ENCODE data around the gene ZNF330.
A peak's percentile ranks its signal among the peaks of the same experiment; 100 is the strongest.
"Not testable (repeated sequence)": the region's sequence is repeated elsewhere in the genome, so short reads cannot be mapped to it uniquely, and the experiment has no call there.

ZNF330 gene

DNA sequence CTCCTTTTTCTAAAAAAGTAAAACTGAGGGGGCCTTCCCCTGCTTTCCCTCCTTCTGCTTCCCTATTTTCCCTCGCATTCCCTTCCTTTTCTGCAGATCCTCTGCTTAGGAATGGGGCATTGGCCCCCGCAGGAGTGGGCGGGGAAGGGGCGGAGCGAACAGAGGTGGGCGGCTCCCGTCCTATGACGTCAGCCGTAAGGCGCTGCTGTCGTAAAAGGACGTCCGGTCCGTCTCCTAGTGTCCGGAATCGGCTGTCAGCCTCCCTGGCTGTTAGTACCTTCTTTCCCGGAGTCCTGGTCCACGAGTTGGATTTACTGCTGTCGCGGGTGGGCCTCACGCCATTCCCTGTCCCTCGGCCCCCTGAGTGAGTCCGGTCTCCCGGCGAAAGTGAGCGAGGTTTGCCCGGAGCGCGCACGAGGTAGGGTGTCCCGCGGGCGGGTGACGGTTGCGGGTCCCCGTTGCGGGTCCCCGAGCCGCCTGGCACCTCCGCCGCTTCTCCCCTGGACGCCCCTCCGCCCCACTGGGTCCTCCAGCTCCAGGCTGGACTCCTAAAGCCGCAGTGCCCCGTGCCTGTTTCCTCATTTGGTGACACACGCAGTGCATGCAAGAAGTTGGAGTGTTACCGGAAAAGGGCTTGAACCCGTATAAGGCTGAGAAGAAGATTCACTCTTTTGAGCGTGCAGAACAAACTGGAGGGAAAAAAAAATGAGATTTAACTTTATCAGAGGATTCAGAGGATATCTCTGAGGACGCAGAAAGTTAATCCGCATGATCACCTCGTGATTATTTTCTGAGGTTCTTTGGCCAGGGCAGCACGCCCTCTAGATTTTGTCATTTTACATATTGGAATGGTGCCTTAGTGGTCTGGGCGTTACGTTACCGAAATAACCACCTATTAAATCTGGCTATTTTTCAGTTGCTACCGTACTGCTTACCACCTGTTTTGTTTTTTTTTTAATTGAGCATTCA lies at the start of gene ZNF330:
ZNF330 (plus strand) TSS at position 205 of the 969 bp plus-strand sequence. CDS start 1,477 bp downstream, outside the sequence.
- DNase-seq, result peak; percentile 32

DNA sequence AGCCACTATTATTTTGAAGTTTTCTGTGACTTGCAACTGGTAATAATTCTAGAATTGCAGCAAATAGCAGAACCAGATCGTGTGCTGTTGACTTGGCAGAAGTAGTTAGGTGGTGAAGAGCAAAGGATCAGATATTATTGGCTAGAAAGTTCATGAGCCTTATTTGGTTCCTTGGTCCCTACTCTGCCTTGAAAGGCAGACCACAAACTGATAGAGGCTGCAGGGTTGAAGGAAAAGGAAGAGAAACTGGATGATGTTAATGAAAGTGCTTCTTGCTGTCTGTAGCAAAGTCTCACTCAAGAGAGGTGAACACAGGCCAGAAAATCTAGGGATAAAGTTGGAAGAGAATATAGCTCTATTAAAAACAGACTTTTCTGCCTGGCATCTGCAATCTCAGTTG lies 46.2 kb upstream of the ZNF330 start:
- no peak for DNase-seq

DNA sequence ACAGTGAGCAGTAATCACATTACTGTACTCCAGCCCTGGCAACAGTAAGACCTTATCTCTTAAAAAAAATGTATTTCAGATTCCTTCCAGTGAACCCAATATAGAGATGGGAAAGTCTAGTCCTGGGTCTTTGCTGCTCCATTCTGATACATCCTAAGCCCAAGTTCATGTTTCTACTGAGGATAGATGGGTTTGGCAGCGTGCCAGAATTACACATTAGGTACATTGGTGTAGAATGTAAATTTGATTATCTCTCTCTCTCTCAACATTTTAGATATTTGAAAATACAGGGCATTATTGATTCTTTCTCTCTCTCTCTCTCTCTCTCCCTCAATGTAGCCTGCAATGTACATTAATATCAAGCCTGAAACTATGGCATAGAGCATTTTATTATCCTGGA lies 43.5 kb upstream of the ZNF330 start:
- DNase-seq, result no peak

DNA sequence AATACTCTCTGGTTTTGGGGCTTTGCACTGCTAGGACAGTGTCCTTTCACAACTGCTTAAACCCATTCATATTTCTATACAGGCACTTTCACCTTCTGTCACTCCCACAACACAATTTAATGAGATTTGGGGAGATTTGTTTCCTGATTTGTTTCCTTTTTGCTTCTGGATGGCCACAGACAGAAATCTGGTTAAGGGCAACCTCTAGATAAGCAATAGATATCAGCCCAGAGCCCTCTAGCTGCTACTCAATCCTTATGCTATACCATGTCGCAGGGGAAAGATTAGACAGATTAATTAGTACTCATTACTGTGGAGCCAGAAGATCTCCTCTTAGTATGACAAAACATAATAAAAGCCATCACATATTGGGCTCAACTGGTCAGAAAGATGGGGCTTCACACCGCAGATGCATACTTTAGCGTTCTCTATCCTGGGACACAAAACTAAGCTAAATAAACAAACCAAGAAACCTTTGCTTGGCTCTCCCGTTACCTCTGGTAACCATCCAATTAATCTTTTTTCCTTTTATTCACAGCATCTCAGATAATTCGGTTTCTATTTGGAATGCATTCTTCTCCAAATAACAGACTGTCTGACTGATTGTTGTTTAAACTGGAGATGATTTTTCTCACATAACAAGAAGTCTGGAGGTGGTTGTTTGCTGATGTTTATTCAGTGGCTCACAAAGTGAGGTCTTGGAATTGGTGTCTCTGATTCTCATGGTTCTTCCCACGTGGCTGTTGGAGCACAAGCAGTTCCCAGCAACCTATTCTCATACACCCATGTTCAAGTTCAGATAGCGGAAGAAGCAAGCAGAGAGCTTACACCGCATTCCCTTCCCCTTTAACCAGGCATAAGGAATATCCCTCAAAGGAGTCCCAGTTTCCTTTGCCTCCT lies 41.0 kb upstream of the ZNF330 start:
- no peak for DNase-seq

DNA sequence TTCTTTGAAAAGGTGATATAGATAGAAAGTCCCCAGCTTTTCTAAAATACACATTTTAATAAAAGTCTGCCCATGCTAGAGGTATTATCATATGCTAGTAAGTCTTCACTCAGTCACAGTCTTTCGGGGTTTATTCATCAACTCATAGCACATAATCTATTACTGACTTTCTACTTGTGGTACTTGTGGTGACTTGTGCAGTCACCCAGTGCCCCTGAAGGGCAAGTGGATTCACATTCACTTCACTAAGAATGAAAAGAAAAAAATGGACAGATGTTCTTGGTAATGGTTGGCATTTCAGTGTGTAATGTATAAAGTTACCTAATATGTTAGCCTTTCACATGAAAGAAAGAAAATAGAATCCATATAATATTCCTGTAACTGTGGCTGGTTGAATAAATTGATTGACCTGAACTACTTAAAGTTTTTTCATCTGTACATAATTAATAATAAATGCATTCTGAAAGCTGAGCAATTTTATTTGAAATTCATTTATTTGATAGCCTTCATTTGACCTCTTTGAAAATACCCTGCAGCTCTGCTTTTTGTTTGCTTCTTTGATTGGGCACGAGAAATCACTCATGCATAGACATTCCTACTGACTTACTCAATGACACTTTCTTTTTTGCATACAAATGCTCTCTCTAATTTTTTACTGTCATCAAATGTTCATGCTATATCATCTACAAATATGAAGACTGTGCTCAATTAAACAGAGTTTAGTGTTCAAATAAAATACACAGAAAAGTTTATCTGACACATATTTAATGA lies 39.5 kb upstream of the ZNF330 start:
- DNase-seq, result no peak

DNA sequence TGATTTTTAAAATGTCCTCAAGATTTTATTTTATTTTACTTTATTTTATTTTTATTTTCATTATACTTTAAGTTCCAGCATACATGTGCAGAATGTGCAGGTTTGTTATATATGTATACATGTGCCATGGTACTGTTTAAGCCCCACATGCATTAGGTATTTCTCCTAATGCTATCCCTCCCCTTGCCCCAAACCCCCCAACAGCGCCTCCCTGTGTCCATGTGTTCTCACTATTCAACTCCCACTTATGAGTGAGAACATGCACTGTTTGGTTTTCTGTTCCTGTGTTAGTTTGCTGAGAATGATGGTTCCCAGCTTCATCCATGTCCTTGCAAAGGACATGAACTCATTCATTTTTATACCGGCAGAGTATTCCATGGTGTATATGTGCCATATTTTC lies 37.2 kb upstream of the ZNF330 start:
- DNase-seq, result not testable (repeated sequence)

DNA sequence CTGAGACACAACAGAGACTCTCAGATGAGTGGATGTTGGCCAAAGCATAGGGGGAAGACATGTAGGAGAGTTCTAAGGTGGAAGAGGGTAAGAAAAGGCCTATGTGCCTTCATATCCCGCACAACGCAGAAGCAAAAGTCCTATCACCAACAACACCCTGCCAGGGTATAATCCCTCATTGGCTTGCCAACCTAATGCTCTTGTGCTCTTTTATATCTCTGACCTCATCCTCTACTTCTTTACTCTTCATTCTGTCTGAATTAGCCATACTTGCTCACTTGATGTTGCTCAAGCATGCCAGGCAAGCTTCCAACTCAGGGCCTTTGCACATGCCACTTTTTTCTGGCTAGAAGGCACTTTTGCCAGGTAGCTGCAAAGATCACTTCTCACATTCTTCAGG lies 28.1 kb upstream of the ZNF330 start:
- DNase-seq, result no peak

DNA sequence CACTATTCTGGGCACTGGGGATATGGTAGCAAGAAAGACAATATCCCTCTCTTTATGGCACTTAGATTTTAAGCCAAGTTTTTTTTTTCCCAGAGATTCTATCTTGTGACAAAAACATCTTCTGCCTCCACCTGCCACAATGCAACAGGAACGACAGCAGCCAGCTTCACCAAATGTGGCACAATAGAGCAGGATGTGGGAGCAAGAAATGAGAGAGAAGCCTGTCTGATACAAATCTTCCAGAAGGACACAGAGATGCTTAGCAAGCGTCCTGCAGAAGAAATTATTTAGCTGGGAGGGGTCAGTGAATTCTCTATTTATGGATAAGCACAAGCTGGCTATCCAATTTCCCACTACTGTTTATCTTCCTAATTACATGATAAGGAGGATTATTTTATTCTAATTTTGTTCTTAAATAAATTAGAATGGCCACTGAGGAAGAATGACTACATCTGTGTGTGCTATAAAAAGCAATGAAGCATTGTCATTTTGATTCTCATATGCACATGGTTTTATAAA lies 27.1 kb upstream of the ZNF330 start:
- DNase-seq, result no peak

DNA sequence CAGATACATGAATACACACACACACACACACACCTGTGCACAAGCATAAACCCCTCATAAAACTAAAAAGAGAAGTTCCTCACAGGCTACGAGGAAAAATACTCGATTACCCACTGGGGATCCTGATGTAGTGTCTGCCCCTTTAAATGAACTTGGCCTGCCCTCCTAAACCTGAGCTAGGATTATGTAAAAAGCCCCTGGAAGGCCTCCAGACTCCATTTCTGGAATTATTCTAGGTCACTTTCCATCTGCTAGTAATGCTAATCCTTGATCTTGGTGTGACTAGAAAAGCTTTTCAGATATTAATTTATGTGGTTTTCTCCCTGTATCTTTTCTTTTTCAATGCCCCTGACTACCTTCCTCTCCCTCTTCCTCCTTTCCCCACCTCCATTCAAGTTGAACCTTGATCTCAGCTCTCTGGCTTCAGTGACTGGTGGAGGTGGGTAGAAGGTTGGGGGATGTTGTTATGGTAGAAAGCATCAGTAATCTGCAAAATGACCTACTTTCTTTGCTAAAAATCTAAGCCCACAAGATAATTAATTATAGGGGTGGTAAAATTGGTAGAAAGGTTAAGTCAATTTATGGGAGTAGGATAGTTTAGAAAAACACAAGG lies 25.5 kb upstream of the ZNF330 start:
- no peak for DNase-seq

DNA sequence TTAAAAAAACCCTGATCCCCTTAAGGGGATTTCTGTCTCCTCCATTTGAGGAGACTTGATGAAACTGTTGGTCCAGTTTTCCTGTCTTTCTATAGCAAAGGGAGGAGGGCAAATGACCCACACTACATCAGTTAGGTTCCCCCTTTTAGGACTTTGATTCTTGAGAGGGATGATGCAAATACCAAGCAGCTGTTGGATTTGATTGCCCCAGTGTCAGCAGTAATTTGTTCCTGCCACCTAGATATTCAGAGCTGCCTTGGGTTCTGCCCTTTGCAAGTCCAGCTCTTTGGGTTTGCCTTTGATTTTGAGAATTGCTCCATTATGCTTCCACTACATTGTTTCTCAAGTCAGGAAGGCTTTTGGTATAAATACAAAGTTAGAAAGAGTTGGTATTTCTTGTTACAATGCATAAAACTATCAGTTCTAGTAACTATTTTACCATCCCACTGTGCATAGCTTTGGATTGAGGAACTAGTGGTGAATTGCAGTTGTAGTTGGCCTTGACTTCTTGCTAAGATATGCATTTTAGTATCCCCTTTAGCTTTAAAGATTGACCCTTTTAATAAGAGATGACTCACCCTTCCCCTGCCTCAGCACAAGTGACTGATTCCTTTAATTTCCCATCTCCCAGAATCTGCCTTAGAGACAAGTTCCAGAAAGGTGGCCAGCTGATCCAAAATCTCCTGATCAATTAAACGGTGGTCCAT lies 24.3 kb upstream of the ZNF330 start:
- no peak for DNase-seq

DNA sequence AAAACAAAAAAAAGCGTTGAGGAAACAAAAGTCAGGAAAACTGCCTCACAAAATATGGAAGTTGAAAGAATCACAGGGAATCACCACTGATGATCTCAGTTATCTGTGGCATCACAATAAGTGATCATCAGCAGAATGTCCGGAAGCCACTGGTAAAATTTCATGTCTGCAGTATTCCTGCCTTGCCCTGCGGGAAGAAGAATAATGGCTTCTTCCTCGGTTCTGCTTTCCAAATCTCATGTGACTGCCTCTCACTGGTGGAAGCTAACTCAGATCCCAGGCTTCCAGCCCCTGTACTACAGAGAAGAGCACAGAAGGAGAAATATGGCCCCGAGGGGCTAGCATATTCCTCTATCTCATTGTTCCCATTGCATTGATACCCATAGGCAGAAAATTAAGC lies 12.7 kb upstream of the ZNF330 start:
- DNase-seq, result no peak

DNA sequence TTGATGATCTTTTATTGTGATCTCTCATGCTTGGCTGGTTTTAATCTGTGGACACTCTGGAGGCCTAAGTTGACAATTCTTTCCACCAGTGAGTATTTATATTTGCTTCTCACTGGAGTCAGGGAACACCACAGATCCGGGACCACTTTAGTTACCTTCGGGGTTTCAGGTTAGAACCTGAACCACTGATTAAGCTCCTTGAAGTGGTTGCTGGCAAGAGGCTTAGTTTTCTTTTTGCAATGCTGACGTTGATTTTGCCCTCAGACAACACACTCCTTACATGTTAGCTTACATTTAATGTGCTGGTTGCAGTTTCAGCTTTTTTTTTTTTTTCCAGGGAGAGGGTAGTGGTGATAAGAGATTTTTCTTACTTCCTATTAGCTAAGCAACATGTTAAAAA lies 10.5 kb upstream of the ZNF330 start:
- no peak for DNase-seq

DNA sequence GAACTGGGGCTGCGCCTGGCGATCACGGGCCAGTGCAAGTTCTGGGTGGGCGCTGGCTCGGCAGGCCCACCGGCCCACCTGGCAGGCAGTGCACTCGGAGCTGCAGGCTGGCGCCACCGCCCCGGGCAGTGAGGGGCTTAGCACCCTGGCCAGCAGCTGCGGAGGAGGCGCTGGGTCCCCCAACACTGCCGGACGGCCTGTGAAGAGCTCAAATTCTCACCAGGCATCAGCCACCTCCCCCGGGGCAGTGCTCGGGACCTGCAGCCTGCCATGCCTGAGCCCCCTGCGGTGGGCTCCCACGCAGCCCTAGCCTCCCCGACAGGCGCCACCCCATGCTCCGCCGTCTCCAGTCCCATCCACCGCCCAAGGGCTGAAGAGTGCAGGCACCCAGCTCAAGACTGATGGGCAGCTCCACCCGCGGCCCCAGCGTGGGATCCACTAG lies 7.1 kb upstream of the ZNF330 start:
- DNase-seq, result no peak

DNA sequence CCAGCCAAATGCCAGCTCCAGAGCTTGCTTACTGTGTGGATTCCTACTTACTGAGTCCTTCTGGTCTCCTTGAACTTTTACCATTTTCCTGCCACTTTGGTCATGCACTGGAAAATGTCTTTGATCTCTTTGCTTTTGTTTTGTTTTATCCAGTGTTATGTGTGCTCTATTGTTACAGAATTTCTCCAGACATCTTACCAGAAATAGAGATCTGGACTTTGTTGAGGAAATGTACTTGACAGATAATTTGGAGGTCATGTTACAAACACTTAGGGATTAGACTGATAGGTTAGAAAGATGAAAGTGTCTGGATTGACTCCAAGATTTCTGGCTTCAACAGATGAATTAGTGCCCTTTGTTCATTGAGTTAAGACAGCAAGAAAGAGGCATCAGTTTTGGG lies 5.7 kb upstream of the ZNF330 start:
- DNase-seq, result no peak

DNA sequence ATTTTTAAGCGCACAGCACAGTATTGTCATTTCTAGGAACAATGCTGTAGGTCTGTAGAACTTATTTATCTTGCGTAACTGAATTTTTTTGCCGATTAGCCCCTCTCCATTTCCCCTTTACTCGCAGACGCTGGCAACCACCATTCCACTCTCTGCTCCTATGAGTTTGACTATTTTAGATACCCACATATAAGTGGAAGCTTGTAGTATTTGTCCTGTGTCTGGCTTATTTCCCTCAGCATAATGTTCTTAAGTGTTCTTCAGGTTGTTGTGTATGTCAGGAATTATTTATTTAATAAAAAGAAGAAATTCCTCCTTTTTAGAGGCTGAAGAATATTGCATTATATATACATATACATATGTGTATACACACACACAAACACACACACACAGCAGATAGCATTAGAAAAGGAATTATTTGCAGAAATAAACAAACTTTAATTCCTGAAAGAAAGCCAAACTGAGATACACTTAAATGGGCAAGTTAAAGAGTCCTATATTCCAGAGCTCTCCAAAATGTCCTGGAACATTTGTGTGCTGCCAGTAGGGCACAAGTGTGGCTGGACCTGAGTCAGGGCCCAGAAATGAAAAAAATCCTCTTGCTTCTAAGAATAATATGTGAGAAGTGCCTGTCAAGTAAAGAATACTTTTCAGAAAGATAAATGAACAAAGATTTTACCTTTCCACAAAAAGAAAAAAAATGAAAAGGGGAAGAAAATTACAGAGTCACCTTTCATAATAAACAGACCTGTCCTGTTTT lies 4.5 kb upstream of the ZNF330 start:
- no peak for DNase-seq

DNA sequence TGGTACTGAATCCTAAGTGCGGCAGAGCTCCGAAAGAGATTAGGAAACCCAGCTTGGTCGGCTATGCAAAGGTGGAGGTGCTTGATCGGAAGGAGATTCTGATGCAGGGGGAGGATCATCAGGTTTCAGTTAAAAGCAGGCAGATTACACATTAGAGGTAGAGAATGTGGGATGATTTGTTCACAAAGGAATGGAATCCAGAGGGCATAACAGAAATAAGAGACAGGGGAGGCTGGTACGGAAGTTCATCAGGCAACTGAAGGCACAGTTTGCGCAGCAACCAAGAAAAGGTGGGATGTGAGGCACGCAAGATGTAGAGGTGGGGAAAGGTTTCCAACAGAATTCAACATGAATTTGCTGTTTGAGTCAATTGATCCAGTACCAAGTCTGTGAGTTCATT lies 424 bp upstream of the ZNF330 start:
- DNase-seq, result no peak

DNA sequence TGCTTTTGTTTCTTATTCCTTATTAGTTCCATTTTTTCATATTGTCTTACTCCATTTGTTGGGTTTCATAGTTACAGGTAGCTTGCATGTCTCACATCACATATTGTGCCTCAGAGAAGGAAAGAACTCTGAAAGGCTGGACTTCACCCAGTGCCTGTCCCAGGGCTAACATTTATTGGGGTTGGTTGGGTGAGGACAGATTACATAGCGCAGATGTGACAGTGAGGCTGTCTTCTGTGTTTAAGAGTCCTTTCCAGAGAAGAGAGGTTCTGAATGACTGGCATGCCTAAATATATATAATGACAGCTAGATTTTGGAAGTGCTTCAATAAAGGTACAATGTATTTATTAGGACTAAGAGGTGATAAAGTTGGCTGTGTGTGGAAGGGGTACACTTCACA lies 2.7 kb downstream of the ZNF330 start:
- DNase-seq, result no peak

DNA sequence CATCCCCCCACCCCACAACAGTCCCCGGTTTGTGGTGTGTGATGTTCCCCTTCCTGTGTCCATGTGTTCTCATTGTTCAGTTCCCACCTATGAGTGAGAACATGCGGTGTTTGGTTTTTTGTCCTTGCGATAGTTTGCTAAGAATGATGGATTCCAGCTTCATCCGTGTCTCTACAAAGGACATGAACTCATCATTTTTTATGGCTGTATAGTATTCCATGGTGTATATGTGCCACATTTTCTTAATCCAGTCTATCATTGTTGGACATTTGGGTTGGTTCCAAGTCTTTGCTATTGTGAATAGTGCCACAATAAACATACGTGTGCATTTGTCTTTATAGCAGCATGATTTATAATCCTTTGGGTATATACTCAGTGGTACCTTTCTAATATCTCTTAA lies 6.6 kb downstream of the ZNF330 start:
- DNase-seq, result not testable (repeated sequence)

DNA sequence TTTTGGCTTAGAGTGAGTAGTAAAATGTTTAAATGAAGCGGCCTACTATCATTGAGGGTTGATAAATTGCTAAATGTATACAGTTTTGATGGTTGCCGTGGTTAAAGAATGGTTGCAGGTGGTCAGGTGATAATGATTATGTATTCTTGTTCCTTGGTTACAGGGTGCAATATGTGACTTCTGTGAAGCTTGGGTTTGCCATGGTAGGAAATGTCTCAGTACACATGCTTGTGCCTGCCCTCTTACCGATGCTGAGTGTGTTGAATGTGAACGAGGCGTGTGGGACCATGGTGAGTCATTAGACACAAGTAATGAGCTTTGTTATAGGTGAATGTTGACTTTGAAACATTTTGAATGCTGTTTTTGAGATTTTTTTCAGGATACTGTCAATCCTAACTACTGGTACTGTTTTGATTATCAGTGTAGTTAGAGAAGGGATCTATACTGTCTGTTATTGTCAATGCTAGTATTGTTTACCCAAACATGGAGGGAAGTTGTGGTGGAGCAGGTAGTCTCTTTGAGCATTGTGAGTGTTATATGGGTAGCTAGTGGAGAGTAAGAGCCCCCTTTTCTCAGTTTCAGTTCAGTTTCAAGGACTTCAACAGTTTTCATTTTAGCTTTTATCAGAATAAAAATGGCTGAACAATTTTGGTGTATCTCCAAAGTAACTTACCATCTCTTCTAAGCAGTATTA lies 8.9 kb downstream of the ZNF330 start:
- no peak for DNase-seq

DNA sequence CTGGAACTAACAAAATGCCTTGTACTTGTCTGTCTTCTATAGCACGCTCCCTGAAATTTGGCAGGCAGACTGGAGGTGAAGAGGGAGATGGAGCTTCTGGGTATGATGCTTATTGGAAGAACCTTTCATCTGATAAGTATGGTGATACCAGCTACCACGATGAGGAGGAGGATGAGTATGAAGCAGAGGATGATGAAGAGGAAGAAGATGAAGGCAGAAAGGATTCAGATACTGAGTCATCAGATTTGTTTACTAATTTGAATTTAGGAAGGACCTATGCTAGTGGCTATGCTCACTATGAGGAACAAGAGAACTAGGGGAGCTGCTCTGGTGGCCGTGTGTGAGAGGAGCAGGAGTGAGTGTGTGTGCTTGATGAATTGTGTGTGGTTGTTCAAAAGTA lies 13.0 kb downstream of the ZNF330 start:
- DNase-seq, result no peak

Data from NCI-H2107 (cell line).